ENCODE results near the gene THEM5.
"Not testable (repeated sequence)": the region's sequence is repeated elsewhere in the genome, so short reads cannot be mapped to it uniquely, and the experiment has no call there.

The THEM5 gene, protein sequence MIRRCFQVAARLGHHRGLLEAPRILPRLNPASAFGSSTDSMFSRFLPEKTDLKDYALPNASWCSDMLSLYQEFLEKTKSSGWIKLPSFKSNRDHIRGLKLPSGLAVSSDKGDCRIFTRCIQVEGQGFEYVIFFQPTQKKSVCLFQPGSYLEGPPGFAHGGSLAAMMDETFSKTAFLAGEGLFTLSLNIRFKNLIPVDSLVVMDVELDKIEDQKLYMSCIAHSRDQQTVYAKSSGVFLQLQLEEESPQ

GRCh38 chr1:151853411-151853943 is at the start of gene THEM5:
TSS of gene THEM5 (minus strand) at chr1:151853712. CDS start at chr1:151853565, 147 bp downstream.
- no peak for DNase-seq (ENCODE audit: low spot score)
- no peak for FAIRE-seq

DNA sequence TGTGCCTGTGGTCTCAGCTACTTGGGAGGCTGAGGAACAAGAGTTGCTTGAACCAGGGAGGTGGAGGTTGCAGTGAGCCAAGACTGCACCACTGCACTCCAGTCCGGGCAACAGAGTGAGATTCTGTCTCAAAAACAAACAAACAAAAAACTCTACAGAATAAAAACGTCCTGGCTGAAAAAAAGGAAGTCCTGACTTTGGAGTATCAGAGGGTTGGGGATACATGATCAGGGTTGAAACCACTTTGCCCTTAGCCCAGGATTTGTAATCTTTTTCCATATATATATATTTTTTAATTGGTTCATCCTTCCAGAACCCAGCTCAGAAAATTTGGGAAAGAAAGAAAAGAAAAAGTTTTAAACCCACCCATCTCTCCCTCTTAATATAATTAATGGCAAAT is 49.3 kb upstream of the THEM5 start:
- FAIRE-seq, result no peak

GRCh38 chr1:151900804-151901203 is 47.3 kb upstream of the THEM5 start:
- not testable (repeated sequence) for FAIRE-seq; DNase-seq (ENCODE audit: low spot score)

More for the DNA sequence above, 49.3 kb upstream of the THEM5 start:
- DNase-seq (ENCODE audit: low spot score), result no peak

DNA sequence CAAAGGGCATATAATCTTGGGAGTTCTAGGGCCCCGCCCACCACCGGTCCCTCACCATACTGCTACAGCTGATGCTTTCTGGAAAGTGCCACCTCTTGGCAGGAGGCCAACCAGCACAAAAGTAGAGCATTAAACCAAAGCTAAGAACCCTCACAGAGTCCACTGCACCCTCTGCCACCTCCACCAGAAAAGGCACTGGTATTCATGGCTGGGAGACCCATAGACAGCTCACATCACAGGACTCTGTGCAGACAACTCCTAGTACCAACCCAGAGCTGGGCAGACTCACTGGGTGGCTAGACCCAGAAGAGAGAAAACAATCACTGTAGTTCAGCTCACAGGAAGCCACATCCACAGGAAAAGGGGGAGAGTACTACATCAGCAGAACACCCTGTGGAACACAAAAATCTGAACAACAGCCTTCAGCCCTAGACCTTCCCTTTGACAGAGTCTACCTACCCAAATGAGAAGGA is 45.0 kb upstream of the THEM5 start:
- FAIRE-seq, result no peak
- no peak for DNase-seq (ENCODE audit: low spot score)

- FAIRE-seq (no peak), DNase-seq (ENCODE audit: low spot score) (no peak)
Observed at GRCh38 chr1:151897991-151898431, 44.5 kb upstream of the THEM5 start.

GRCh38 chr1:151893176-151893924 is 39.8 kb upstream of the THEM5 start:
- DNase-seq (ENCODE audit: low spot score) (no peak), FAIRE-seq (no peak)

DNA sequence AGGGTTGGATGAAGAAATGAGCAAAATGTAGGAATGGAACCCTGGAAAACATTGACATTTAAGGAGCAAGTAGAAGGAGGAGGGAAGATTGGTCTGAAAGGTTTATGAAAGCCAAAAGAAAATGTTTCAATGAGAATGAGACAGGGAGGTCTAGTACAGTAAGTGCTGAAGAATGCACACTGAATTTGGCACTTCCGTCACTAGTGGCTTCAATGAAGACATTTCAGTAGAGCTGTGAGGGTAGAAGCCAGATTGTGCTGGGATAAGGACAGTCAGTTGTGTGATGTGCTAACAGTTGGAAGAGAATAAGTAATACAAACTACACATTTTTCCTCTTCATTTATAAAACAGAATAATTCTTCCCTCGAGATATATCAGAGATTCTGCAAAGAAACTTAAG is 38.7 kb upstream of the THEM5 start:
- FAIRE-seq, result no peak
- DNase-seq (ENCODE audit: low spot score), result no peak

DNA sequence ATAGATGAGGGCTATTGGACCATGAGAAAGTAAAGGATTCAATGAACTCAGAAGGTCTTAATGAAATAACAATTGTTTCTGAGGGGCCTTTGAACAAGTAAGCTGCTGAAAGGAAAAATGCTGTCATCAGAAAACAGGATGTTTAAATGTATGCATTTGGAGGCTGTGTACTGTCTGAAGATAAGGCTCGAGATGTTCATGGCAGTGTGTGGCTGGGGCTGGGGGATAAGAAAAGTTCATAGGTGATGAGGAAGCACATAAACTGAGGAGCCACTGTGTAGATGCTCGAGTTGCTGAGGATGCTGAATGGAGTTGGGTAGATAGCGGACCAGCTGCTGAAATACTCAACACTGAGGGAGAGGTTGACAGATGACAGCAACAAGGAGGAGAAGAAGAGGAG is 38.0 kb upstream of the THEM5 start:
- DNase-seq (ENCODE audit: low spot score), result no peak
- no peak for FAIRE-seq

DNA sequence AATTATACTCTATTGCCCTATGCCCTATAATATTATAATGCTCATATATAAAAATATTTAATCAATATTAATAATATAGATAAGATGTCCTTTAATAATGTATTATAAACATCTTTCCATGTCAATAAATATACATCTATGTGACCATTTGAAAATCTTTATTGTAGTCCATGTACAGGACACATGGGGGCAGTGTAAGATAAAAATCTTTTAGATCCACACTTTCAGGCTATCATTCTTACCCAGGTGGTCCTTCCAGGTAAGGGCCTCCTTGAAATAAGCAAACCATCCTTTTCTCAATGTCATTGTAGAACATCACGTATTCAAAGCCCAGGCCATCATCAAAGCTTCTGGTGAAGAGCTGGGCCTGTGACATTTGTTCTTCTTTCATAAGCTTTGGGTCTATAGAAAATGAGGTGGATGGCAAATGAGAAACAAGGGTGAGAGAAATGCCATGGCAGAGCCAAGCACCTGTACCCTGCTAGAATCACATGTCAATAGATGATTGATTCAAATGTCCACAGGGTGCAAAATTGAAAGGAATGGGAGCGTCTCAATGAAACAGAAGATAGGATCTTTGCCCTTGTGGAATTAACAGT is 35.6 kb upstream of the THEM5 start:
- FAIRE-seq (no peak), DNase-seq (ENCODE audit: low spot score) (no peak)

- DNase-seq (ENCODE audit: low spot score), result no peak
- no peak for FAIRE-seq
Observed at GRCh38 chr1:151887028-151887427, 33.5 kb upstream of the THEM5 start.

DNA sequence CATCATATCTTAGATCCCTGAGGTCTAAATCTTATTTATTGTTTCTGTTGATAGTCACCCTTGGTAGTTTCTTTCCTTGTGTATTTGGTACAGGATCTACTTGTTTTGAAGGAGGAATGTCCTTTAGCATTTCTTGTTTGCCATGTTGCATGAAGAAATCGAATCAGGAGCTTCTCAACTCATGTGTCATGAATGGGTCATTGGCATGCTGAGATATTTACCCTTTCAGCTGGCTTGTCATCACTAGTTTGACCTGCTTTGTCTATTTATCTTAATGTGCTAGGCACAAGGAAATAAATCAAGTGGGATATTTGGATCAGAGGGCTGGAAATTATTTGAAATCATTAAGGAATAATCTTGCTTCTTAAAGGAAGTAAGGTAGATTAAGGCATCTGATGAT is 32.0 kb upstream of the THEM5 start:
- FAIRE-seq (no peak), DNase-seq (ENCODE audit: low spot score) (no peak)

- not testable (repeated sequence) for FAIRE-seq; DNase-seq (ENCODE audit: low spot score)
Observed at GRCh38 chr1:151884879-151885278, 31.4 kb upstream of the THEM5 start.

- FAIRE-seq; DNase-seq (ENCODE audit: low spot score): not testable (repeated sequence)
Observed at GRCh38 chr1:151884445-151884844, 30.9 kb upstream of the THEM5 start.

DNA sequence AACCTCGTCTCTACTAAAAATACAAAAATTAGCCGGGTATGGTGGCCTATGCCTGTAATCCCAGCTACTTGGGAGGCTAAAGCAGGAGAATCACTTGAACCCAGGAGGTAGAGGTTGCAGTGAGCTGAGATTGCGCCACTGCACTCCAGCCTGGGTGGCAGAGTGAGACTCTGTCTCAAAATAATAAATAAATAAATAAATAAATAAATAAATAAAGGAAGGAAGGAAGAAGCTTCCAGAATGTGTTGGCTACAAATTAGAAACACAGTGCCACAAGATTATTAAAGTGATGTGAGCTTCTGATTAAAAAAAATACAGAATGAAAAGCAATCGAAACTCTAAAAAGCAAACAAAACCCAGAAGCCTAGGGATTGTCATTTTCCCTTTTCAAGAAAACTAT is 30.4 kb upstream of the THEM5 start:
- not testable (repeated sequence) for FAIRE-seq

DNA sequence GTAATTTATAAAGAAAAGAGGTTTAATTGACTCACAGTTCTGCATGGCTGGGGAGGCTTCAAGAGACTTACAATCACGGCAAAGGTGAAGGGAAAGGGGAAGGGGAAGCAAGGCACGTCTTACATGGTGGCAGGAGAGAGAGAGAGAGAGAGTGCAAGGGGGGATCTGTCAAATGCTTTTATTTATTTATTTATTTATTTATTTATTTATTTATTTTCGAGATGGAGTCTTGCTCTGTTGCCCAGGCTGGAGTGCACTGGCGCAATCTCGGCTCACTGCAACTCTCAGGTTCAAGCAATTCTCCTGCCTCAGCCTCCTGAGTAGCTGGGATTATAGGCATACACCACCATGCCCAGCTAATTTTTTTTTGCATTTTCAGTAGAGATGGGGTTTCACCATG is 29.4 kb upstream of the THEM5 start:
- not testable (repeated sequence) for FAIRE-seq; DNase-seq (ENCODE audit: low spot score)

More for the DNA sequence above, 30.4 kb upstream of the THEM5 start:
- DNase-seq (ENCODE audit: low spot score), result not testable (repeated sequence)

DNA sequence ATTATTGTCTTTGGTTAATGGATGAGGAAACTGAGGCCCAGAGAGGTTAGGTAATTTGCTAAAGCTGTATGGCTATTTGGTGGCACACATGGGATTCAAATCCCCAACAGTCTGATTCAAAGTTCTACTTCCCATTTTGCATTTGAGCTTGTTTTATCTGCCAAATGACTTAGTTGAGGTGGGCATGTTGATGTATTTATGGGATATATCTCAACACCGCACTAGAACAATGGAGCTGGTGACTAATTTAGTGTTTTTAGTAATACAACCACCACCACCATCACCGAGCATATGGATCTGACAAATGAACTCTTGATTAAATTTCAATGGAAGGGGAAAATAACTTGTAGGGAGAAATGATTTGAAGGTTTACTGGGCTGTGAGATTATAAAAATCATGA is 29.0 kb upstream of the THEM5 start:
- no peak for FAIRE-seq
- no peak for DNase-seq (ENCODE audit: low spot score)

GRCh38 chr1:151881479-151881878 is 28.0 kb upstream of the THEM5 start:
- DNase-seq (ENCODE audit: low spot score) (no peak), FAIRE-seq (no peak)

GRCh38 chr1:151875419-151876097 is 22.0 kb upstream of the THEM5 start:
- FAIRE-seq, result no peak
- DNase-seq (ENCODE audit: low spot score), result no peak

GRCh38 chr1:151872776-151873175 is 19.3 kb upstream of the THEM5 start:
- DNase-seq (ENCODE audit: low spot score); FAIRE-seq: not testable (repeated sequence)

DNA sequence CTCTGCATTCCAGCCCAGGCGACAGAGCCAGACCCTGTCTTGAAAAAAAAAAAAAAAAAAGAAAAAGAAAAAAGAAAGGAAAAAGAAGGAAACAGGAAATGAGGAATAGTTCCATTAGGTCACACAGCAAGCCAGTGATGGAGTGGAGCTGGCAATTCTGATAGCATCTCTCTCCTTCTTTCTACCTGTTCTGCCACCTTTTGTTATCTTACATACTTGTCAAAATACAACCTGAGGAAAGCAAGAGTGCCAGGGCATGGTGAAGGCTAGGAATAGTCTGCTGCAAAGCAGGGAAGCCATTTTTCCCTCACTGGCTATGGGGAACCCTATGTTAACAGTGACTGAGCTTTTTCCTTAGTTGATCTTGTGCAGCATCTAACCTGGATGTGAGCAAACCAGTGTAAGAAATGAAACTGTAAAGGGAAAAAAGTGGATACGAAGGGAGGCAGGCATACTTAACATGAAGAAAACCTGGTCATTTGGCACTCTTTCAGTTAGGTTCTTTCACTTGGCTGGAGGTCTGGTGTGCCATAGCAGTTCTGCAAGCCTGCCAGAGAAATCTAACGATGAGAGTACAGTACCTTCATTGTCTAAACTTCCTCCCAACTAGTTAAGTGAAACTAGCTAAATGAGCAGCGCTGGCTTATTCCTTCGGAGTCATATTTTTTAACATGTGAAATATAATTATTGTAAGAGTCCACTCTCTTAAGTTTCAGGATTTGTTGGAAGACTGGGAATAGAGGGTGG is 17.9 kb upstream of the THEM5 start:
- FAIRE-seq, result no peak
- DNase-seq (ENCODE audit: low spot score), result no peak

- FAIRE-seq (no peak), DNase-seq (ENCODE audit: low spot score) (no peak)
Observed at GRCh38 chr1:151868486-151868885, 15.0 kb upstream of the THEM5 start.

Measured in urothelium cell line (cell line).